Upper lobe of left lung (tissue), 4 donors: ENCODE measurements around the gene MAN1A2.
"Not testable (repeated sequence)": the region's sequence is repeated elsewhere in the genome, so short reads cannot be mapped to it uniquely, and the experiment has no call there.

ENCODE experiments used
- EP300 ChIP-seq, 4 donors: sonication (generic); formaldehyde crosslinking; IDR thresholded peaks; one replicate each; pipeline ENCODE4 v1.5.1; 2017; ENCODE audit warnings: antibody characterized with exemption in 4 of 4, control low read depth in 2 of 4
- POLR2A ChIP-seq, 4 donors: fragments of 450-650 bp; IDR thresholded peaks; one replicate each; pipeline ENCODE4 v1.5.1; 2016 to 2017; ENCODE audit warnings: antibody characterized with exemption in 4 of 4, mild to moderate bottlenecking in 2 of 4
- POLR2AphosphoS5 ChIP-seq, 2 donors: sonication (generic); formaldehyde crosslinking; IDR thresholded peaks; one replicate each; pipeline ENCODE4 v1.5.1; 2017; ENCODE audit warnings: antibody characterized with exemption in 2 of 2
- TF ChIP-seq, protein P1 (sequence below), 6 experiments: fragments of 450-650 bp in 4 of 6; fragments of 200-600 bp in 2 of 6; sonication (generic) in 2 of 6; IDR thresholded peaks; one replicate each; pipeline ENCODE4 v1.5.1; 2016 to 2019; ENCODE audit warnings: antibody characterized with exemption in 6 of 6

DNA sequence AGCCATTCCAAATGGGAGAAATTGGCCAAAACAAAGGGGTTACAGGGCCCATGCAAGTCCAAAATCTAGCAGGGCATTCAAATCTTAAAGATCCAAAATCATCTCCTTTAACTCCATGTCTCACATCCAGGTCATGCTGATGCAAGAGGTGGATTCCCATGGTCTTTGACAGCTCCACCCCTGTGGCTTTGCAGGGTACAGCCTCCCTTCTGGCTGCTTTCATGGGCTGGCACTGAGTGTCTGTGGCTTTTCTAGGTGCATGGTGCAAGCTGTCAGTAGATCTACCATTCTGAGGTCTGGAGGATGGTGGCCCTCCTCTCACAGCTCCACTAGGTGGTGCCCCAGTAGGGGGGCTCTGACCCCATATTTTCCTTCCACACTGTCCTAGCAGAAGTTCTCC, 191.2 kb downstream of the MAN1A2 start:
- not testable (repeated sequence) for TF ChIP-seq EP300, POLR2A, POLR2AphosphoS5 (IDR thresholded peaks at IDR 0.05)
- TF ChIP-seq, protein P1, sequence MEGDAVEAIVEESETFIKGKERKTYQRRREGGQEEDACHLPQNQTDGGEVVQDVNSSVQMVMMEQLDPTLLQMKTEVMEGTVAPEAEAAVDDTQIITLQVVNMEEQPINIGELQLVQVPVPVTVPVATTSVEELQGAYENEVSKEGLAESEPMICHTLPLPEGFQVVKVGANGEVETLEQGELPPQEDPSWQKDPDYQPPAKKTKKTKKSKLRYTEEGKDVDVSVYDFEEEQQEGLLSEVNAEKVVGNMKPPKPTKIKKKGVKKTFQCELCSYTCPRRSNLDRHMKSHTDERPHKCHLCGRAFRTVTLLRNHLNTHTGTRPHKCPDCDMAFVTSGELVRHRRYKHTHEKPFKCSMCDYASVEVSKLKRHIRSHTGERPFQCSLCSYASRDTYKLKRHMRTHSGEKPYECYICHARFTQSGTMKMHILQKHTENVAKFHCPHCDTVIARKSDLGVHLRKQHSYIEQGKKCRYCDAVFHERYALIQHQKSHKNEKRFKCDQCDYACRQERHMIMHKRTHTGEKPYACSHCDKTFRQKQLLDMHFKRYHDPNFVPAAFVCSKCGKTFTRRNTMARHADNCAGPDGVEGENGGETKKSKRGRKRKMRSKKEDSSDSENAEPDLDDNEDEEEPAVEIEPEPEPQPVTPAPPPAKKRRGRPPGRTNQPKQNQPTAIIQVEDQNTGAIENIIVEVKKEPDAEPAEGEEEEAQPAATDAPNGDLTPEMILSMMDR (IDR thresholded peaks at IDR 0.05) = not testable (repeated sequence)
